Measurements from ENCODE around the gene SNAP25. TPM values are rescaled to one million over a fixed set of nuclear protein-coding genes. Genes with fewer than 3 reads are reported as not detected.

Gene SNAP25
- total RNA-seq, 2 experiments from 2014 or later, result not detected

DNA sequence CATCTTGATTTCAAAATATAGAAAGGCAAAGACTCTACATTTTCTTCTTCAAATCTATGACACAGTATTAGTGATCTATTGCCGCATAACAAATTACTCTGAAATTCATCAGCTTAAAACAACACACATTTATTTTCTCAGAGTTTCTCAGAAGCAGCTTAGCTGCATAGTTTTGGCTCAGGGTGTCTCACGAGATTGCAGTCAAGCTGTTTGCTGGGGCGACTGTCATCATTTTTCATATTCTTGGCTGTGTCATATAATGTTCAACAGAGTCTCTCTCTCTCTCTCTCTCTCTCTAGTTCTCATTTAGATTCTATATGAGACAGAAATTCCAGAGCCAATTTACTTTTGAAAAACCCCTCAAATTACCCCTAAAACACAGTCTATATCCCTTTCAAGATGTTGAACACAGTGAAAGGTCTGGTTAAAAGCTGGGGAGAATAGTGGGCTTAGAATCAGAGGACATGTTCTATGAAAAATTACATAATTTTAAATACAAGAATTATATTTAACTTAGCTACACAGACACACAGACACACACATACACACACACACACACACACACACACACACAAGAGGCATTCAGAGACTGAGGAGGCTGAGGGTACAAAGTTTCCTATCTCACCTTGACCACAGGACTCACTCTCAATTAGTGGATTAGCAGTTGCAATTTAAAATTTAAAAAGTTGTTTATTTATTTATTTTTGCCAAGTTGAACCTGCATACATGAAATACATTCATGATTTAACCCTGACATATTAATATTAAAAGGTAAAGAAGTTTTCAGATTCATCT is 128.7 kb downstream of the SNAP25 start:
- no peak for DNase-seq
- Mint-ChIP-seq H3K27ac (no peak overlapping the region), H3K27me3 (peaks cover 6% of the 10 kb centered on the region), H3K36me3 (ENCODE audit: low read depth) (peaks cover 5% of the 10 kb centered on the region), H3K9me3 (peaks cover 11% of the 10 kb centered on the region), H3K4me3 (no peak overlapping the region), H3K4me1 (peaks cover 14% of the 10 kb centered on the region)
- ChIA-PET POLR2A (no interaction called here), CTCF (interaction anchor here (0.7 to 0.9 kb wide), 2 partner anchors 10 to 12 kb away, joined by 3 read pairs; no protein-coding TSS in a partner anchor)

DNA sequence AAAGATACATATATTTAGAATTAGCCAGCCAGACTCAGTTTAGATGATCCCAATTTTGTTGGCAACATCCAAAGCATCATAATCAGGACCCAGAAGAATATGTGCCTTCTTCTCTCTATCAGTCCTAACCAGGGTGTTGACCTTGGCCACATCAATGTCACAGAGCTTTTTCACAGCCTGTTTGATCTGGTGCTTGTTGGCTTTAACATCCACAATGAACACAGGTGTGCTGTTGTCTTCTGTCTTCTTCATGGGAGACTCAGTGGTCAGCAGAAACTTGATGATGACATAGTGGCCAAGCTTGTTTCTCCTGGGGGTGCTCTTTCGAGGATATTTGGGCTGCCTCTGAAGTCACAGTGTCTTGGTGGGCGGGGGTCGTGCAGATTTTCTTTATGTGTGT is 130.5 kb downstream of the SNAP25 start:
- DNase-seq, result no peak
- ChIA-PET CTCF (interaction anchor here (1.4 kb wide), 1 partner anchor 10 kb away, joined by 4 read pairs; no protein-coding TSS in a partner anchor), POLR2A (interaction anchor here (0.6 kb wide), 1 partner anchor 78 kb away, joined by 3 read pairs; no protein-coding TSS in a partner anchor)
- no peak overlapping the region for H3K27ac Mint-ChIP-seq
- H3K9me3 Mint-ChIP-seq, result peaks cover 11% of the 10 kb centered on the region
- H3K27me3 Mint-ChIP-seq, result peaks cover 2% of the 10 kb centered on the region
- H3K36me3 Mint-ChIP-seq (ENCODE audit: low read depth), result peaks cover 5% of the 10 kb centered on the region
- H3K4me3 Mint-ChIP-seq, result no peak overlapping the region
- peaks cover 16% of the 10 kb centered on the region for H3K4me1 Mint-ChIP-seq

DNA sequence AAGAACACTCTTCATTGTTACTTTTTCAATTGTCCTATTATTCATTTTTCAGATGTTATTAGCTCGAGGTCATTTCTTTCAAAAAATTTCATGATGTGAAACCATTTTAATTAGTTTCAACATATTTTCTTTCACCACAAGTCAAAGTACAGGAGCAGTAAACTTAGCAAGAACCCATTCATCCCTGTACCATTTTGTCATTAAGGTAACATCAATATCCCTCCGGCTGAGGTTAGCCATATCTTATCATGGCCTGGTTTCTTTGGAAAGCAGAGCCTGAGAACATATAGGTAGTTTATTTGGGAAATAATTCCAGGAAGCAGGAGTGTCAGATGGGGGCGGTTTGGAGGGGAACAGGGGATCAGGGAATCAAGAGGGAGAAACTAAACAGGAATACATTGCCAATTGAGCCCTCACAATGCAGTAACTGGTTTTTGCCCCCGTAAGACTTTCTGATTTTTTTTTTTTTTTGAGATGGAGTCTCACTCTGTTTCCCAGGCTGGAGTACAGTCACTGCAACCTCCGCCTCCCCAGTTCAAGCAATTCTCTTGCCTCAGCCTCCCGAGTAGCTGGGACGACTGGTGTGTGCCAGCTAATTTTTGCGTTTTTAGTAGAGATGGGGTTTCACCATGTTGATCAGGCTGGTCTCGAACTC is 131.7 kb downstream of the SNAP25 start:
- DNase-seq, result no peak
- ChIA-PET POLR2A (interaction anchor here (0.7 kb wide), 1 partner anchor 321 kb away, joined by 9 read pairs; no protein-coding TSS in a partner anchor), CTCF (no interaction called here)
- H3K4me3 Mint-ChIP-seq, result peak overlapping the region; percentile 19
- peaks cover 11% of the 10 kb centered on the region for H3K9me3 Mint-ChIP-seq
- H3K27me3 Mint-ChIP-seq, result no peaks in the 10 kb centered on the region
- H3K4me1 Mint-ChIP-seq, result peaks cover 16% of the 10 kb centered on the region
- peak overlapping the region; percentile 89 for H3K27ac Mint-ChIP-seq
- peaks cover 5% of the 10 kb centered on the region for H3K36me3 Mint-ChIP-seq (ENCODE audit: low read depth)

DNA sequence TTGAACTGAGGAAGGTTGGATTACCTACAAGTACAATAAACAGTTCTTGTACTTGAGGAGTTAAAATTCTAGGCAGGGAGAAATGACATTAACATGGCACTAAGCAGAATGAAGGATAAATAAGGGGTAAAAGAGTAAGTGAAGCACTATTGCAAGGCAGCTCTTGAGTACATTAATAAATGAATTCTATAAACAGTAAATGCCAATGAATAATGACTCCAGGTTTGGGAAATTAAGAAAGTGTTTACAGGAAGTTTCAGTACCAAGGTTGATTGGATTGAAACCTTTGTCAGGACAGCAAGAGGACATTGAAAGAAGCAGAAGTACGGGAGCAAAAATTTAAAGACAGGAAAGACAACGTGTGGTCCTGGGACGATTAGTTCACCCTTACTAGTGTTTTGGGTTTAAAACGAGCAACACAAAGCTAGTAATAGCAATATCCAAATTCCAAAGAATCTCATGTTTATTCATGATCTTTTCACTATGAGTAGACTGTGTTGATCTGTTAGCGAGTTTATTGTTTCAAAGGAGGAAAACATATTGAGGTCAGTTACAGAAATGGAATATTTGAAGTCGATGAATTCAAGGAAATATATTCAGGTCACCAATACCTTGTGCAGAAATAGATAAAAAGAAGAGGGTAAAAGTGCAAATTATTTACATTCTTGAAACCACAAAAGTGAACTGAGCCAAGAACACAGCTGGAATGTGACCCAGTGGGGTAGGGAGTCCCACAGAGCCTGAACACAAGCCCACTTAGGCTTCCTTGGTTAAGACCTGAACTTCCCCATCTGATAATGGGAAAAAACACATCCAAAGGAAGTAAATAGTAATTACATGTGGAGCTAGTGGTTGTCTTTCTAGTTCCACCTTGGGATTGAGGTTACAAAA is 134.5 kb downstream of the SNAP25 start:
- H3K4me3 Mint-ChIP-seq, result no peak overlapping the region
- H3K9me3 Mint-ChIP-seq, result peaks cover 11% of the 10 kb centered on the region
- no peaks in the 10 kb centered on the region for H3K27me3 Mint-ChIP-seq
- H3K4me1 Mint-ChIP-seq, result peaks cover 16% of the 10 kb centered on the region
- H3K27ac Mint-ChIP-seq, result no peak overlapping the region
- H3K36me3 Mint-ChIP-seq (ENCODE audit: low read depth), result peaks cover 5% of the 10 kb centered on the region
- ChIA-PET POLR2A (no interaction called here), CTCF (interaction anchor here (0.6 kb wide), 2 partner anchors 68 to 636 kb away, joined by 3 read pairs; no protein-coding TSS in a partner anchor)
- no peak for DNase-seq

DNA sequence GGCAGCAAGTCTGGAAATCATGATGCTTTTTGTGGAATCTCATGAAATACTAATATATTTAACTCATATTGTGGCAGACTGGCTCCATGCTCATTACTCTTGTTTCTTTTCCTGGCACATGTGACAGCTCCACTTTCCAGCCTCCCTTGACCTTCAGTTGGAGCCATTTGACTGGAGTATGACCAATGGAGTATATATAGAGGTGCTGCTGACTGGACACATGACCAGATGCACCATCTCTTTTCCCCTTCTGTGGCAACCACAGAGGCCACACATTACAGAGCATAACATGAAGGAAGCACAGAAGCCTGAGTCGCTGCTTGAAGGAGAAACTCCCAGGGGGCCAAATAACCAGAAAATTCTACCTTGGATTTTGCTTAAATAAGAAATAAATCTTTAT is 138.0 kb downstream of the SNAP25 start:
- Mint-ChIP-seq H3K27ac (no peak overlapping the region), H3K27me3 (peaks cover 4% of the 10 kb centered on the region), H3K36me3 (ENCODE audit: low read depth) (no peaks in the 10 kb centered on the region), H3K9me3 (no peaks in the 10 kb centered on the region), H3K4me1 (peaks cover 3% of the 10 kb centered on the region), H3K4me3 (no peak overlapping the region)
- ChIA-PET POLR2A (no interaction called here), CTCF (no interaction called here)
- DNase-seq, result no peak

Other genes with a start within 250 kb of the SNAP25 start
- gene ANKEF1, start 183.8 kb upstream of the SNAP25 start, total RNA-seq, result 1 to 10 TPM; 6.9 to 8.7 TPM
- 1 to 10 TPM; 9.1 to 9.4 TPM for gene MKKS, start 215.4 kb downstream of the SNAP25 start, total RNA-seq
- gene SLX4IP, start 216.5 kb downstream of the SNAP25 start, total RNA-seq, result 1 to 10 TPM; 9.2 to 9.5 TPM

All from activated CD4-positive, alpha-beta T cell treated with anti-CD3 and anti-CD28 coated beads, Interleukin-2, amount 10 ng/mL, durations not matched to agents 7 days and 5 days (primary cell).